HG03354 (cell line): ENCODE results near the gene EIF5AL1.
"Not testable (repeated sequence)": the region's sequence is repeated elsewhere in the genome, so short reads cannot be mapped to it uniquely, and the experiment has no call there.

ENCODE experiments used
- ATAC-seq: cut with Tn5 transposase; IDR thresholded peaks from one replicate; pipeline ENCODE4 v1.9.1; 2021; ENCODE audit warnings: mild to moderate bottlenecking; ENCODE audit not compliant: unreplicated experiment, poor library complexity, severe bottlenecking

EIF5AL1 gene

DNA sequence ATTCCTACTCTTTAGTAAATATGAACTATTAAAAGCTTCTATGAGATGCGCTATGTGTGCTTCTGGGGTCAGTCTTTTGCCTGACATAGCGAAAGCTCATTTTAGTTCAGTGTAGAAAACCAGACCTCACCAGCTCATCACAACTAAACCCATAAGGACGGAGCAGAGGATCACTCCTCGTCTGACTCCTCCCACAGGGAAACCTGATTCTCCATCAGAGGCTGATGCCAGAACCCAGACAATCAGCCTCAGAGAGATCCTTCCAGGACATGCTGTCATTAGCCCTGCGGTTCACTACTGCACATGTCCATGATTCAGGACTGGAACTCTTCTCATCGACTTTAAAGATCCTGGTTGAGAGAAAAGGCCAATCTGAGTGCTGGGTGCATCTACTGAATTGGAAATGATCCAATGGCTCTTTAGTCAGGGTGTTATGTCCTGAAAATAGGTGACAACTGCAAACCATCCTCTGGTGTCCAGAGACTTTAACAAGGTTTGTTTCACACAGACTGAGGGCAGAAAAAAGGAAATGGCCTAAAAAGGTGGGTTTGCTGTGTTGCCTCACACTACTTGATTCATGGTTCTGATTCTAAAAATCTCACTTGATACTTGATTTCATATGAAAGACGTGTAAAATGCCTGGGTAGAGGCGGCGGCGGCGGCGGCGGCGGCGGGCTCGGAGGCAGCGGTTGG is at the start of gene EIF5AL1:
TSS of gene EIF5AL1 (plus strand) at position 643 of the 693 bp plus-strand sequence. CDS start 117 bp downstream, outside the sequence.
- ATAC-seq, result not testable (repeated sequence)

- no peak for ATAC-seq
Measured at GRCh38 chr10:79463578-79464496, 48.5 kb upstream of the EIF5AL1 start.

DNA sequence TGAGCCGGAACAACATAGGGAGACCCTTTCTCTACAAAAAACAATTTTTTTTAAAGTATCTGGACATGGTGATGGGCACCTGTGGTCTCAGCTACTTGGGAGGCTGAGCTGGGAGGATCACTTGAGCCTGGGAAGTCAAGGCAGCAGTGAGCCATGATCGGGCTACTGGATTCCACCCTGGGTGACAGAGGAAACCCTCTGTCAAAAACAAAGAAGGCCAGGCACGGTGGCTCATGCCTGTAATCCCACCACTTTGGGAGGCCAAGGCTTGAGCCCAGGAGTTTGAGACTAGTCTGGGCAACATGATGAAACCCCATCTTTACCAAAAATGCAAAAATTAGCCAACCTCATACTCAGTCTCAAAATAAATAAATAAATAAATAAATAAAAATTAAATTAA is 47.0 kb upstream of the EIF5AL1 start:
- ATAC-seq, result no peak

DNA sequence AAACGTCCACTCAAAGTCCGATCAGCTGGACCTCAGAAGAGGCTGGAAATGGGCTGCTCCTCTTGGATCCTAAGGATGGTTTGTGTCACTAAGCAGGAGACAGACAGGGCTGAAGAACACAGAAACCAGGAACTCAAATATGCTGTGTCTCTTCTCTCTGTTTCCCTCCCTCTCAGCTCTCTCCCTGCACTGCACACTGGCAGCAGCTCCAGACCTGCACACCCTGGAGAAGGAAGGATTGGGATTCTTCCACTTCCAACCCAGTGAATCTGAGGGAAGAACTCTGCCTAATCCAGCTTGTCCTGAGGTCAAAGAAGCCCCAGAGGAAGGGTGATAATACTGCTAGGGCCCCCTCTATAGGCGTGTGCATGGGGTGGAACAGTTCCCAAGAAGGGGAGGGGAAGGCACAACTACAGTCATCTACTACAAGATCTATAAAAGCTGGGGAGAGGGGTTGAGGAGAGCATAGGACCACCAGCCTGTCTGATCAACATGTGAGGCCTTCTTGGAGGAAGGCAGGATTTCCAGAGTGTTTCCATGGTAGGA is 44.2 kb upstream of the EIF5AL1 start:
- no peak for ATAC-seq

GRCh38 chr10:79468841-79469585 is 43.3 kb upstream of the EIF5AL1 start:
- ATAC-seq, result no peak

- ATAC-seq, result no peak
Measured at GRCh38 chr10:79470096-79470495, 42.2 kb upstream of the EIF5AL1 start.

DNA sequence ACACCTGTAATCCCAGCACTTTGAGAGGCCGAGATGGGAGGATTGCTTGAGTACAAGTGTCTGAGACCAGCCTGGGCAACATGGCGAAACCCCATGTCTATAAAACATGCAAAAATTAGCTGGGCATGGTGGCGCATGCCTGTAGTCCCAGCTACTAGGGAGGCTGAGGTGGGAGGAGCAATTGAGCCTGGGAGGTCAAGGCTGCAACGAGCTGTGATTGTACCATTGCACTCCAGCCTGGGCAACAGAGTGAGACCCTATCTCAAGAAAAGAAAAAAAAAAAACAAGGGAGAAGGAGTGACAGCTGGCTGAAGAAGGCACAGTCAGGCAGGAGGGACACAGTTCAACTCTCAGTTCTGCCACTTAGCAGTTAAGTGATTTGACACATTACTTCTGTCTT is 40.6 kb upstream of the EIF5AL1 start:
- ATAC-seq, result no peak

- no peak for ATAC-seq
Measured at GRCh38 chr10:79472449-79472848, 39.9 kb upstream of the EIF5AL1 start.

GRCh38 chr10:79472951-79473350 is 39.4 kb upstream of the EIF5AL1 start:
- no peak for ATAC-seq

- ATAC-seq, result no peak
Measured at GRCh38 chr10:79473496-79474095, 38.7 kb upstream of the EIF5AL1 start.

- no peak for ATAC-seq
Measured at GRCh38 chr10:79475119-79475653, 37.1 kb upstream of the EIF5AL1 start.

DNA sequence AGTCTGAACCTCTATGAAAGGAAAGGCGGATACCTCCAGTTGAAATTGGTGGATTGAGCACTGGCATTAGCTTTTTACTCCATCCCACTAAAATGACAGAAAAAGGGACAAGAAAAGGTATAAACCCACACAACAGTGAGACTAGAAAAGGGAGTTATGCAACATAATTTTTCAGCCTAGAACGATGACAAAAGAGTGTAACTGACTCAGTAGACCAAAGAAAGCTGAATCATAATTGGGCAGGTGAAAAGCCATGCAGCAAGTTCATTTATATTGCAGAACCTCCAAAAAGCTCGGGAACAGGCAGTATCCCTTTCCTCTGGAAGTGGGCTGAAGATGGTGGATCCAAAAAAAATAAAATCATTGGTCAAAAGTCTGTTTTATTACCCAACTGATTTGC is 36.5 kb upstream of the EIF5AL1 start:
- ATAC-seq, result no peak

DNA sequence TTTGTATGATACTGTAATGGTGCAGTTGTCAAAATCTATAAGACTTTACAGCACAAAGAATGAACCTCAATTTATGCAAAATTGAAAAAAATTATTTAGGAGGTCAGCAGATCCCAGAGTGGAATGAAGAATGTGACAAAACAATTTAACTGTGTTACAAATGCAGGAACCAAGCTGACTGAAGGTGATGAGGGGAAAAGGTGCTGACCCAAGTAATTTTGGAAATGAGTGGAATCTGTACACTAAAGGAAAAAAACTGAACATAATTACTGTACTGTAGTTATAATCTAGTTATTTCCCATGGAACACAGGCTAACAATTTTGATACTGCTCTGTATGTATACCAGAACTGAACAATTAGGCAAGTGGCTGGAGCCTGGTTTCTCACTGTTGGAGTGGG is 35.7 kb upstream of the EIF5AL1 start:
- ATAC-seq, result no peak

GRCh38 chr10:79477456-79477855 is 34.9 kb upstream of the EIF5AL1 start:
- ATAC-seq, result no peak

GRCh38 chr10:79479283-79479909 is 32.9 kb upstream of the EIF5AL1 start:
- ATAC-seq, result no peak

- ATAC-seq, result no peak
Measured at GRCh38 chr10:79482304-79482703, 30.0 kb upstream of the EIF5AL1 start.

GRCh38 chr10:79482741-79483140 is 29.6 kb upstream of the EIF5AL1 start:
- ATAC-seq, result no peak

GRCh38 chr10:79483299-79483698 is 29.0 kb upstream of the EIF5AL1 start:
- ATAC-seq, result no peak

DNA sequence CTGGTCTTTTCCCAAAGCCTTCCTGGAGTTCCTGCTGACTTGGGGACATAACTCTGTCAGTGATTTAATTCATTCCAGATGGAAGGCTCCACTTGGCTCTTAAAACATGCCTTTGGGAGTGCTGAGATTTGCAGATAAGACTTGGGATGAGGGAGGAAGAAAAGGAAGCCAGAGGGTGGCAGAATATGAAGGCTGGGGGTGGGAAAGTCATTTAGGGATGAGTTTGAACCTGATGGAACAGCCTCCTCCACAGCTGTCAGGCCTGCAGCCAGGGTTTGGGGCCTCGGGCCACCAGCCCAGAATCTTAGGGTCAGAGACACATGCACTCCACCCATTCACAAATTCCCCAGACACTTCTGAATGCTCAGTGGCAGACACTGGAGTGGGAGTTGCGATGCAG is 28.4 kb upstream of the EIF5AL1 start:
- no peak for ATAC-seq
